Thoracic aorta (tissue), 2 donors: ENCODE measurements around the gene PRPH. TPM values are rescaled to one million over a fixed set of nuclear protein-coding genes. Genes with fewer than 3 reads are reported as not detected.

ENCODE experiments used
- ATAC-seq: fragments of 150-250 bp; one replicate; pipeline ENCODE4 v1.8.0; 2017; ENCODE audit warnings: low read depth; ENCODE audit not compliant: insufficient number of reproducible peaks, low FRiP score
- DNase-seq: peaks from one replicate; pipeline ENCODE4 v3.0.0-alpha.2; 2020; ENCODE audit warnings: low spot score
- H3K27ac ChIP-seq, 2 donors: fragments of 200-600 bp; sonication (generic); 1 replicate in 1 of 2; 2 replicates in 1 of 2; pipeline ENCODE4 v1.5.1; 2016; ENCODE audit warnings: mild to moderate bottlenecking in 2 of 2, moderate library complexity in 2 of 2
- H3K27me3 ChIP-seq: fragments of 200-600 bp; sonication (generic); replicated peaks from 2 replicates; pipeline ENCODE4 v1.6.0; 2016; ENCODE audit warnings: mild to moderate bottlenecking; ENCODE audit not compliant: insufficient read depth
- H3K36me3 ChIP-seq: fragments of 200-600 bp; sonication (generic); one replicate; pipeline ENCODE4 v1.5.1; 2016
- H3K4me1 ChIP-seq, 2 donors: fragments of 200-600 bp; sonication (generic); 1 replicate in 1 of 2; 2 replicates in 1 of 2; pipeline versions ENCODE4 v1.5.1 to v1.6.0; 2016; ENCODE audit warnings: low read depth in 2 of 2, mild to moderate bottlenecking in 1 of 2; ENCODE audit not compliant: control insufficient read depth in 1 of 2
- H3K4me3 ChIP-seq: fragments of 200-600 bp; sonication (generic); 2 replicates; pipeline ENCODE4 v1.5.1; 2016; ENCODE audit warnings: mild to moderate bottlenecking
- H3K9me3 ChIP-seq: fragments of 200-600 bp; sonication (generic); 2 replicates; pipeline ENCODE4 v1.5.1; 2016
- CTCF ChIP-seq: fragments of 200-600 bp; sonication (generic); IDR thresholded peaks from one replicate; pipeline ENCODE4 v1.5.1; 2019; ENCODE audit warnings: antibody characterized with exemption
- total RNA-seq, 2 donors: library from RNA; depleted of rRNA; stranded (reverse); fragments of >200 nt; gene quantifications; one replicate each; pipeline versions ENCODE4 v1.1.0 to v1.2.3, GENCODE V29; 2016

The PRPH gene
- total RNA-seq, 2 donors from 2014 or later: 2.5 TPM; not detected in 1

- TF ChIP-seq CTCF: peak; percentile 83
- Histone ChIP-seq H3K27me3 (no peaks in the 10 kb centered on the region), H3K4me3 (no peak overlapping the region), H3K4me1 (peaks cover 8 to 15% of the 10 kb centered on the region in 2 donors), H3K9me3 (no peaks in the 10 kb centered on the region), H3K27ac (no peak overlapping the region), H3K36me3 (no peaks in the 10 kb centered on the region)
- ATAC-seq (no peak), DNase-seq (no peak)
These were observed 6.5 kb upstream of the PRPH start for GRCh38 chr12:49288412-49288853.

GRCh38 chr12:49288922-49289555, 5.9 kb upstream of the PRPH start:
- Histone ChIP-seq H3K36me3 (no peaks in the 10 kb centered on the region), H3K9me3 (no peaks in the 10 kb centered on the region), H3K27ac (no peak overlapping the region), H3K4me1 (peaks cover 10 to 19% of the 10 kb centered on the region in 2 donors), H3K4me3 (no peak overlapping the region), H3K27me3 (no peaks in the 10 kb centered on the region)
- DNase-seq (no peak), ATAC-seq (no peak)
- no peak for TF ChIP-seq CTCF

- peak overlapping the region; percentile 64 for H3K4me3 ChIP-seq
- ATAC-seq (no peak), DNase-seq (no peak)
- no peaks in the 10 kb centered on the region for H3K36me3 ChIP-seq
- peak overlapping the region; percentile 21 to 36 for H3K27ac ChIP-seq
- TF ChIP-seq CTCF: no peak
- H3K9me3 ChIP-seq: no peaks in the 10 kb centered on the region
- H3K27me3 ChIP-seq: peaks cover 9% of the 10 kb centered on the region
- peaks cover 17 to 42% of the 10 kb centered on the region in 2 donors for H3K4me1 ChIP-seq
These were observed 2.3 kb upstream of the PRPH start for GRCh38 chr12:49292729-49293055.

- Histone ChIP-seq H3K36me3 (no peaks in the 10 kb centered on the region), H3K27me3 (peaks cover 12% of the 10 kb centered on the region), H3K4me1 (peaks cover 17 to 42% of the 10 kb centered on the region in 2 donors), H3K9me3 (no peaks in the 10 kb centered on the region), H3K27ac (peak overlapping the region; percentile 21 to 36), H3K4me3 (peak overlapping the region; percentile 64)
- no peak for DNase-seq
- no peak for ATAC-seq
- no peak for TF ChIP-seq CTCF
These were observed 1.6 kb upstream of the PRPH start for GRCh38 chr12:49293056-49293956.

- DNase-seq: no peak
- Histone ChIP-seq H3K36me3 (no peaks in the 10 kb centered on the region), H3K27ac (no peak overlapping the region), H3K4me1 (peaks cover 17 to 42% of the 10 kb centered on the region in 2 donors), H3K9me3 (no peaks in the 10 kb centered on the region), H3K4me3 (no peak overlapping the region), H3K27me3 (peaks cover 12% of the 10 kb centered on the region)
- no peak for TF ChIP-seq CTCF
- ATAC-seq: no peak
These were observed 702 bp upstream of the PRPH start for GRCh38 chr12:49294086-49294803.
